IMR-90 (cell line): ENCODE data around the gene RPS10. TPM values are rescaled to one million over a fixed set of nuclear protein-coding genes. Genes with fewer than 3 reads are reported as not detected.

Experiments used
- ATAC-seq: fragments of 200-7000 bp; cut with Tn5 transposase; 2 replicates; pipeline ENCODE4 v1.9.1; 2020; ENCODE audit warnings: low read depth, mild to moderate bottlenecking, moderate library complexity
- BruUV-seq: library from RNA; stranded (reverse); fragments of 400-500 nt; replicated peaks from 2 replicates; lab custom pipeline; 2021; lab: Mats Ljungman, UMichigan
- CTCF ChIA-PET: fragments of 300-600 bp; formaldehyde crosslinking; extraction: SDS; loops from one replicate; lab custom pipeline; 2021; ENCODE audit warnings: antibody characterized with exemption; lab: Yijun Ruan, JAX
- POLR2A ChIA-PET: fragments of 300-600 bp; sonication (Branson Sonifier 250); formaldehyde crosslinking; loops from one replicate; lab custom pipeline; 2022; ENCODE audit warnings: antibody characterized with exemption; ENCODE audit not compliant: unreplicated experiment; lab: Charles Lee
- DNase-seq: peaks from one replicate; pipeline ENCODE4 v3.0.0; 2013
- H2AFZ ChIP-seq: replicated peaks from 2 replicates; pipeline ENCODE3; 2013; ENCODE audit warnings: low read length, mild to moderate bottlenecking; ENCODE audit not compliant: poor library complexity
- H2AK5ac ChIP-seq: 2 replicates; pipeline ENCODE4 v1.6.1; 2013; ENCODE audit warnings: low read depth, low read length, inconsistent platforms
- H2AK9ac ChIP-seq: replicated peaks from 2 replicates; pipeline ENCODE3; 2013; ENCODE audit warnings: mild to moderate bottlenecking, low read depth, low read length, moderate library complexity; ENCODE audit not compliant: poor library complexity
- H2BK120ac ChIP-seq: 2 replicates; pipeline ENCODE4 v1.6.1; 2013; ENCODE audit warnings: low read depth, low read length, inconsistent platforms
- H2BK15ac ChIP-seq: 3 replicates; pipeline ENCODE4 v1.6.1; 2013; ENCODE audit warnings: low read depth, low read length, inconsistent platforms
- H2BK20ac ChIP-seq: 2 replicates; pipeline ENCODE4 v1.6.1; 2013; ENCODE audit warnings: low read depth, mild to moderate bottlenecking, inconsistent platforms, low read length, moderate library complexity
- H2BK5ac ChIP-seq: 2 replicates; pipeline ENCODE4 v1.6.1; 2013; ENCODE audit warnings: mild to moderate bottlenecking, low read depth, low read length, inconsistent platforms; ENCODE audit not compliant: poor library complexity, severe bottlenecking
- H3K14ac ChIP-seq: replicated peaks from 2 replicates; pipeline ENCODE4 v1.6.1; 2013; ENCODE audit warnings: low read depth, low read length, inconsistent platforms
- H3K18ac ChIP-seq: 2 replicates; pipeline ENCODE4 v1.6.1; 2013; ENCODE audit warnings: low read depth, low read length, control low read depth
- H3K23ac ChIP-seq: 2 replicates; pipeline ENCODE4 v1.6.1; 2013; ENCODE audit warnings: low read depth, low read length, inconsistent platforms
- H3K27ac ChIP-seq: 2 replicates; pipeline ENCODE4 v1.5.1; 2013; ENCODE audit warnings: mild to moderate bottlenecking, control low read depth, low read length; ENCODE audit not compliant: insufficient read depth
- H3K27me3 ChIP-seq: 2 replicates; pipeline ENCODE4 v1.6.1; 2013; ENCODE audit warnings: low read length; ENCODE audit not compliant: control insufficient read depth, insufficient read depth
- H3K36me3 ChIP-seq: 2 replicates; pipeline ENCODE4 v1.6.1; 2013; ENCODE audit warnings: low read length, mixed read lengths; ENCODE audit not compliant: control insufficient read depth, insufficient read depth
- H3K4ac ChIP-seq: 2 replicates; pipeline ENCODE4 v1.6.1; 2013; ENCODE audit warnings: low read depth, low read length, inconsistent platforms
- H3K4me1 ChIP-seq: 2 replicates; pipeline ENCODE4 v1.6.1; 2013; ENCODE audit warnings: low read length, mixed read lengths; ENCODE audit not compliant: control insufficient read depth, insufficient read depth
- H3K4me2 ChIP-seq: 2 replicates; pipeline ENCODE4 v1.6.1; 2013; ENCODE audit warnings: low read depth, mild to moderate bottlenecking, control low read depth, low read length, moderate library complexity
- H3K4me3 ChIP-seq: 2 replicates; pipeline ENCODE4 v1.5.1; 2013; ENCODE audit warnings: low read depth, mild to moderate bottlenecking, control low read depth, low read length, moderate library complexity; ENCODE audit not compliant: insufficient read depth
- H3K56ac ChIP-seq: 2 replicates; pipeline ENCODE4 v1.6.1; 2013; ENCODE audit warnings: low read length, inconsistent platforms; ENCODE audit not compliant: insufficient read depth; ENCODE audit errors: extremely low read depth
- H3K79me1 ChIP-seq, 2 experiments: 2 replicates each; pipeline ENCODE4 v1.6.1; 2013; ENCODE audit warnings: low read length in 2 of 2, inconsistent platforms in 1 of 2, low read depth in 1 of 2
- H3K9ac ChIP-seq: 2 replicates; pipeline ENCODE4 v1.6.1; 2013; ENCODE audit warnings: low read depth, low read length, control low read depth
- H3K9me1 ChIP-seq: 2 replicates; pipeline ENCODE4 v1.6.1; 2013; ENCODE audit warnings: low read length, inconsistent platforms; ENCODE audit not compliant: insufficient read depth
- H3K9me3 ChIP-seq: 2 replicates; pipeline ENCODE4 v1.6.1; 2013; ENCODE audit warnings: low read length; ENCODE audit not compliant: control insufficient read depth, insufficient read depth
- H4K20me1 ChIP-seq: 2 replicates; pipeline ENCODE4 v1.6.1; 2013; ENCODE audit warnings: low read length, inconsistent platforms; ENCODE audit not compliant: insufficient read depth
- H4K5ac ChIP-seq: 2 replicates; pipeline ENCODE4 v1.6.1; 2013; ENCODE audit warnings: mild to moderate bottlenecking, low read depth, low read length, control low read depth
- H4K8ac ChIP-seq, 2 experiments: 2 replicates each; pipeline ENCODE4 v1.6.1; 2013; ENCODE audit warnings: low read depth in 2 of 2, low read length in 2 of 2, control low read depth in 1 of 2, inconsistent platforms in 1 of 2
- H4K91ac ChIP-seq: 2 replicates; pipeline ENCODE4 v1.6.1; 2013; ENCODE audit warnings: low read depth, low read length, inconsistent platforms; ENCODE audit not compliant: insufficient read depth
- BHLHE40 ChIP-seq: fragments of 150-350 bp; IDR thresholded peaks from 2 replicates; pipeline ENCODE4 v1.6.1; 2016; ENCODE audit warnings: mild to moderate bottlenecking, low read depth, low read length
- CEBPB ChIP-seq: IDR thresholded peaks from 2 replicates; pipeline ENCODE4 v1.6.1; 2012; ENCODE audit warnings: low read depth, low read length, improper control_type of control experiment
- CHD1 ChIP-seq: IDR thresholded peaks from 2 replicates; pipeline ENCODE4 v1.6.1; 2012; ENCODE audit warnings: low read depth, low read length, improper control_type of control experiment
- CTCF ChIP-seq: conservative IDR thresholded peaks from 2 replicates; pipeline ENCODE4 v1.5.1; 2012; ENCODE audit warnings: mild to moderate bottlenecking, low read depth, low read length, improper control_type of control experiment
- ELK1 ChIP-seq: fragments of 150-350 bp; IDR thresholded peaks from 2 replicates; pipeline ENCODE4 v1.6.1; 2016; ENCODE audit warnings: low read depth, mild to moderate bottlenecking, low read length, moderate library complexity, borderline replicate concordance
- FOS ChIP-seq: fragments of 150-350 bp; IDR thresholded peaks from 2 replicates; pipeline ENCODE4 v1.6.1; 2016; ENCODE audit warnings: low read depth, low read length
- MAFK ChIP-seq: IDR thresholded peaks from 2 replicates; pipeline ENCODE4 v1.6.1; 2012; ENCODE audit warnings: low read depth, low read length, improper control_type of control experiment
- MAZ ChIP-seq: IDR thresholded peaks from 2 replicates; pipeline ENCODE4 v1.6.1; 2012; ENCODE audit warnings: low read depth, mild to moderate bottlenecking, low read length, improper control_type of control experiment, moderate library complexity, borderline replicate concordance
- MXI1 ChIP-seq: IDR thresholded peaks from 2 replicates; pipeline ENCODE4 v1.6.1; 2012; ENCODE audit warnings: low read depth, mild to moderate bottlenecking, low read length, moderate library complexity, borderline replicate concordance
- NFE2L2 ChIP-seq: fragments of 150-350 bp; IDR thresholded peaks from 2 replicates; pipeline ENCODE4 v1.6.1; 2016; ENCODE audit warnings: low read depth, mild to moderate bottlenecking, low read length
- POLR2A ChIP-seq: IDR thresholded peaks from 2 replicates; pipeline ENCODE4 v1.6.1; 2012; ENCODE audit warnings: mild to moderate bottlenecking, low read depth, low read length
- RAD21 ChIP-seq: IDR thresholded peaks from 2 replicates; pipeline ENCODE4 v1.6.1; 2012; ENCODE audit warnings: low read length, improper control_type of control experiment
- RCOR1 ChIP-seq: IDR thresholded peaks from 2 replicates; pipeline ENCODE4 v1.6.1; 2012; ENCODE audit warnings: mild to moderate bottlenecking, low read length, improper control_type of control experiment; ENCODE audit not compliant: insufficient replicate concordance
- RFX5 ChIP-seq: IDR thresholded peaks from 2 replicates; pipeline ENCODE4 v1.8.0; 2012; ENCODE audit warnings: low read depth, mild to moderate bottlenecking, low read length, moderate library complexity
- SMC3 ChIP-seq: fragments of 150-350 bp; IDR thresholded peaks from 2 replicates; pipeline ENCODE4 v1.6.1; 2016; ENCODE audit warnings: low read depth, mild to moderate bottlenecking, antibody characterized with exemption, low read length, moderate library complexity
- USF2 ChIP-seq: fragments of 150-350 bp; IDR thresholded peaks from 2 replicates; pipeline ENCODE4 v1.6.1; 2017; ENCODE audit warnings: mild to moderate bottlenecking, antibody characterized with exemption, low read length, low read depth
- WGBS, 2 experiments: methylation state at CpG; one replicate each; pipeline versions ENCODE4 v1.1.5 to v1.1.7; 2013; ENCODE audit warnings: missing lambda C conversion rate in 2 of 2; ENCODE audit not compliant: insufficient read length in 1 of 2; ENCODE audit errors: extremely low coverage in 2 of 2; 5-methylcytosine and 5-hydroxymethylcytosine counted together
- dilution Hi-C: fragments of 300-500 bp; cut with HindIII; formaldehyde crosslinking; loops from one replicate; pipeline ENCODE4 v1.14.3; 2018; ENCODE audit warnings: low sequenced_read_pairs; ENCODE audit not compliant: unreplicated experiment
- in situ Hi-C: fragments of 300-500 bp; cut with MboI; formaldehyde crosslinking; loops from 3 replicates; pipeline ENCODE4 v1.14.3; 2019; ENCODE audit warnings: low sequenced_read_pairs, inconsistent platforms, mixed read lengths
- intact Hi-C: fragments of 100-400 bp; cut with micrococcal nuclease; formaldehyde crosslinking; loops from 2 replicates; pipeline ENCODE4 v1.10.0; 2022
- polyA plus RNA-seq, 3 experiments: library from polyadenylated mRNA; depleted of rRNA; stranded (reverse); fragments of >200 nt; gene quantifications; 2 replicates each; pipeline ENCODE4 v1.2.3, GENCODE V29; 2012; ENCODE audit warnings: low replicate concordance in 1 of 3
- total RNA-seq: library from RNA; depleted of rRNA; stranded (reverse); fragments of >200 nt; gene quantifications from 2 replicates; pipeline ENCODE4 v1.2.3, GENCODE V29; 2012

The RPS10 gene
- total and polyA plus RNA-seq, 2 of the 4 experiments (the other 2 are of a cell fraction): 5,462 to 5,584 TPM

GRCh38 chr6:34369385-34369784 lies 56.5 kb downstream of the RPS10 start:
- no peak overlapping the region for H2AK9ac ChIP-seq
- 0 out of 2 replicates have a peak overlapping the region, but pooled peaks have one; percentile 11 for H3K23ac ChIP-seq
- H2BK20ac ChIP-seq: no peak overlapping the region
- H3K14ac ChIP-seq: no peak overlapping the region
- H3K27me3 ChIP-seq: no peaks in the 10 kb centered on the region
- no peak overlapping the region for H2BK120ac ChIP-seq
- no peak overlapping the region for H3K4ac ChIP-seq
- no peak overlapping the region for H3K56ac ChIP-seq
- ChIA-PET POLR2A (no interaction called here), CTCF (no interaction called here)
- no TSS peak for BruUV-seq
- 0 out of 2 replicates have a peak, but pooled peaks cover 2% of the 10 kb centered on the region for H3K36me3 ChIP-seq
- no peak overlapping the region for H2BK15ac ChIP-seq
- H2AFZ ChIP-seq: no peak overlapping the region
- no peak overlapping the region for H3K4me3 ChIP-seq
- peaks cover 29% of the 10 kb centered on the region for H4K20me1 ChIP-seq
- no peak overlapping the region for H4K8ac ChIP-seq
- no peak for DNase-seq
- no peak overlapping the region for H2BK5ac ChIP-seq
- no peaks in the 10 kb centered on the region for H3K9me3 ChIP-seq
- peaks cover 32 to 64% of the 10 kb centered on the region in 2 experiments for H3K79me1 ChIP-seq
- dilution Hi-C loops (no loop called here), intact Hi-C loops (no loop called here), in situ Hi-C loops (no loop called here)
- peaks cover 4% of the 10 kb centered on the region for H3K4me1 ChIP-seq
- H3K9me1 ChIP-seq: peaks cover 9% of the 10 kb centered on the region
- H3K18ac ChIP-seq: no peak overlapping the region
- no peak overlapping the region for H4K91ac ChIP-seq
- no CpG with 5 or more reads among the region's 4 CpGs for WGBS, 2 experiments
- ATAC-seq: no peak
- no peak overlapping the region for H4K5ac ChIP-seq
- no peak overlapping the region for H3K27ac ChIP-seq
- H2AK5ac ChIP-seq: no peak overlapping the region
- H3K4me2 ChIP-seq: no peak overlapping the region
- H3K9ac ChIP-seq: no peak overlapping the region
- no peak for TF ChIP-seq NFE2L2
- TF ChIP-seq ELK1: no peak
- TF ChIP-seq MAFK: no peak
- no peak for TF ChIP-seq MXI1
- no peak for TF ChIP-seq MAZ
- TF ChIP-seq RCOR1: no peak
- TF ChIP-seq SMC3: no peak
- TF ChIP-seq POLR2A: no peak
- no peak for TF ChIP-seq CTCF
- TF ChIP-seq USF2: no peak
- no peak for TF ChIP-seq CEBPB
- no peak for TF ChIP-seq BHLHE40
- TF ChIP-seq RFX5: no peak
- no peak for TF ChIP-seq CHD1
- TF ChIP-seq FOS: no peak
- TF ChIP-seq RAD21: no peak
